GM08714 (cell line): Measurements from ENCODE around the gene AGAP9.
"Not testable (repeated sequence)": the region's sequence is repeated elsewhere in the genome, so short reads cannot be mapped to it uniquely, and the experiment has no call there.

ENCODE experiments used
- H3K4me3 ChIP-seq: fragments of 200-500 bp; sonication (Bioruptor generic); 2 replicates; pipeline ENCODE4 v1.5.1; 2014; ENCODE audit warnings: mild to moderate bottlenecking, low read length, inconsistent platforms

AGAP9 gene

DNA sequence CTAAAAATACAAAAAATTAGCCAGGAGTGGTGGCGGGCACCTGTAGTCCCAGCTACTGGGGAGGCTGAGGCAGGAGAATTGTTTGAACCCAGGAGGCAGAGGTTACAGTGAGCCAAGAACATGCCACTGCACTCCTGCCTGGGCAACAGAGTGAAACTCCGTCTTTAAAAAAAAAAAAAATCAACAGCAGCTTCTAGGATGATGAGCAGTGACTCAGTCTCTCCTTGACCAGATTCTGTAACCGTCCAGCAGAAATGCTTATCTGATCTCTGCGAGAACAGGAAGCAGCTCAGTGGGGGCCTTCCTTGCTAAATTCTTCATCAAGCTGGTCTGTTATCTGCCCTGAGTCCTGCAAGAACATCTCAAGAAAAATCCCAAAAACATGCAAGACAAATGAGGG is 37.5 kb downstream of the AGAP9 start:
- H3K4me3 ChIP-seq = not testable (repeated sequence)

DNA sequence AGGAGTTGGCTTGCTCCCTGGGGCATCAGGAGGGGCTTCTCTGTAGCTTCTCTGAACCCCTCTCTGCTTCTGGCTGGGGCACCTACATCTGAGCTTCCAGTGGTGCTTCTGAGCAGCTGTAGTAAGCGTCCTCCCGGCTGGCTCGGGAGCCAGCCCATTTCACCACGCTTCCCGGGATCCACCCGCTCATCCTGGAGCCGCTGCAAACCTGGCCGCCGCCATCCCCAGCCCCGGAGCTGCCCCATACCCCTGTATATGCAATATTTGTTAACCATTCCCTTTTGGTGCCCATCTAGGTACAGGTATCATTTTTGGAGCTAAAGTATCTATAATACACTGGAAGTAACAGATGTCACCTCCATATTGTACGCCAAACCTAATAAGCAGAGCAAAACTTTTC is 38.7 kb downstream of the AGAP9 start:
- H3K4me3 ChIP-seq = not testable (repeated sequence)

DNA sequence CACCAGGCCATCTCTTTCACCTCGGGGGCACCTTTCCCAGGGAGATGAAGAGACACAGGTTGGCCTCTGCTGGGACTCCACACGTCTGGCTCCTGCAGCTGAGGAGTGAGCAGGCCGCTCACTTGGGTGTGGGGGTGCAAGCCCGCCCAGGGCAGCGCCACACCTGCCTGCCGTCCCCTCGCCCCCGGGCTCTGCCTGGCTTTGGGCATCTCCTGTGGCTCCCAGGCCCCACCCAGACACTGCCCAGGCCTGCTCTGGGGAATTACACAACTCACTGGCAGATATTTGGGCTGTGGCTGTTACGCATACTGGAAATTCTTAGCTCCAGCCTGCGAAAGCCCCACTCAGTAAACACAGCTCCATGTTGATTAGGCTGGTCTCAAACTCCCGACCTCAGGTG is 39.5 kb downstream of the AGAP9 start, which contains the start of gene ANXA8:
Gene ANXA8, minus strand, starts transcription at position 193 of the 400 bp plus-strand sequence. Its CDS starts 182 bp downstream, at position 11.
- not testable (repeated sequence) for H3K4me3 ChIP-seq

DNA sequence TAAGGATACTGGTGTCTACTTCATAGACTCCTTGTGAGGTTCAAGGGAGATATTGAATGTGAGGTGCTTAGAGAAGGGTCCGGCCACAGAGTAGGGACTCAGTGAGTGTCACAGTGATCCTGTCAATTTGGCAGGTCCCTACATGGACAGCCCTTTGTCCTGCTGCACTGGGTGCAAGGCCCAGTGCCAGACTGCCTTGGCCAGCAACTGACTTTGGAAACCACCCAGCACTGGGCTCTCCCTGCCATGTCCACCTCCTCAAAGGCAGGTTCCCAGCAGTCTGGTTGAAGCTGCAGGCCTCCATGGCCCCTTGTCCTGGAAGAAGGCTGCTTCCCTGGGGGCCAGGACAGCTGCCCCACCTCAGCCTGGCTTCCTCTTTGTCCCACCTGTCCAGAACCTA is 41.1 kb downstream of the AGAP9 start:
- not testable (repeated sequence) for H3K4me3 ChIP-seq

DNA sequence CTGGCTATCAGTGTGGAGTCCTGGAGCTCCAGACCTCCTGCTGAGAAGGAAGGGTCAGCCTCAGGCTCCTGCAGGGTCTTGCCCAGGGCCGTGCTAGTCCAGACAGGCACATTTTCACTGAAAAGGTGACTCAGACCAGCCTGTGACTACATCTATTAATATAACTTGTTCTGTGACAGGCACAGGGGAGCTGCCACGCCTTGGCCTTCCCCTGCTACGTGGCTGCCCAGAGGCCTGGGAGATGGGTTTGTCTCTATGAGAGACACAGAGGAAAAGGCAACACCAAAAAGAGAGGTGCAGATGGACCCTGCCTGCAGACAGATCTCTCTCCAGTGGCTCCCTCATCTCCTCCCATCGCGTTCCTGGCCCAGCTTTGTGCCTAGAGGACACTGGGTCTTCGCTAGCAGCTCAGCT is 41.7 kb downstream of the AGAP9 start:
- not testable (repeated sequence) for H3K4me3 ChIP-seq

DNA sequence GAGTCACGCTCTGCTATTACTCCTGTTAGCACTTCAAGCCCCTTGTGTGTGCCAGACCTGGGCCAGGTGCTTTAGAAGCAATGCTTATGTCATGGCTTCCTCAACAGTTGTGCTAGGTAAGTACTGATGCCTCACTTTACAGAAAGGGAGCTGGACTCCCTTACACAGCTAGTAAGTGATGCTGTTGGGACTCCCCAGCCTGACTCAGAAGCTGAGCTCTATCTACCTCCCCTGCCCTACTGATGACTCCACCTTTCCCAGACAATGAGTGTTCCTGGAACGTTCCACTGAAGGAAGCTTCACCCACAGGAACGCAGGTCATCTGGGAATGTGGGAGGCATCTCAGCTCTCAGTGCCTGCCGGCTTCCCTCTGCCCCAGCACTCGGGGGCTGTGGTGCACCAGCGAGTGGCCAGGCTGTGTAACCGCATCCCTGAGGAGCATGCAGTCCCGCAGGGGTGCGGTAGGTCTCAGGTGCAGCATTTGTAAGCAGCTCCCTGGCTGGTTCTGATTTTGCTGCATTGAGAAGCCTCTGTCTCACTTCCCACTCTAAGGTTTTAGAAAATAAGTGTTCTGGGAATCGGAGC is 42.2 kb downstream of the AGAP9 start:
- not testable (repeated sequence) for H3K4me3 ChIP-seq

DNA sequence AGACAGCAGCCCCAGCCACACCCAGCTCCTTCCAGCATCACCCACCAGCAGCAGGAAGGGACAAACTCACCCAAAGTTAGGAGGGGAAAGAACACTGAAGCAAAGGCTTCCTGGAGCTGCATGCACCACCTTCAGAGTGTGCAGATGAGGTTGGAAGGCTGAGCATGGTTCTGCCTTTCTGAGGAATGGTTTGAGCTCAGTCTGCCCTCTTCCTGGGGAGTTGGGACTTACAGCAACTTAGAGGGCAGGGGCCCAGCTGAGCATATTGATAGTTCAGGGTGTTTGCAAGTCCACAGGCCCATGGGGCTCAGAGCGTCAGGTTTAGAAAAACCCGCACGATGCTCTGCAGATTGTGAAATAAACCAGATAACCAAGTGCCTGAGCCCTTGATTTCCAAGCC is 43.3 kb downstream of the AGAP9 start:
- not testable (repeated sequence) for H3K4me3 ChIP-seq

DNA sequence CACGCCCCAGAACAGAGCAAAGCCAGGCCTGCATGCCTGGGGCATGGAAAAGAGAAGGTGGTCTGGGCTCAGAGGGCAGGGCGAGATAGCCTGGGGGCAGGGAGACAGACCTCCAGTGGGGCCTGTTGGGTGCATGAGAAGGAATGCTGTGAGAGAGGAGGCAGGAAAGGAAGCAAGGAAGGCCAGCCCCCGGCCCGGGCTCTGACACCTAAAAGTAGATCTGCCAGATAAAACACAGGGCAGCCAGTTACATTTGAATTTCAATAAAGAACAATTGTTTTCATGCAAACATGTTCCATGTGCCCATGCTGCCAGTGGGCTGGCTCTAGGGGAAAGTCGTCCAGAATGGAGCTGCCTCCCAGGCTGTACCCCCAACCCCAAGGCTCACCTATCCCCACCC is 45.3 kb downstream of the AGAP9 start:
- not testable (repeated sequence) for H3K4me3 ChIP-seq

DNA sequence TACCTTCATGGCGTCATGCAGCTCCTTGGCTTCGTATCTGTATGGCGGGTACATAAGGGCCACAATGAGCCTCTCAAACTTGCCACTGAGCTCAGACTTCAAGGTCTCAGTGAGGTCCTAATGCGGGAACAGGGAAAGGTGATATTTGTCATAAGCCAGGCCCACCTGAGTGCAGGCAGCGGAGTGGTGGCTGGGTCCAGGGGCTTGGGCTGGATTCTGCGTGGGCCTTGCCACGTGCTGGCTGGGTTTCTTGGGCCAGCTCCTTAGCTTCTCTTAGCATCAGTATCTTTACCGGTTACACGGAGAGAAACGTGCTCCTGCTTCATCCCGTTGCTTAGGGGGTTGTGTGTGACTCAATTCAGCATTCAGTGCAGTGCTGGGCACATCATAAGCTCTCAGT is 46.4 kb downstream of the AGAP9 start:
- not testable (repeated sequence) for H3K4me3 ChIP-seq

DNA sequence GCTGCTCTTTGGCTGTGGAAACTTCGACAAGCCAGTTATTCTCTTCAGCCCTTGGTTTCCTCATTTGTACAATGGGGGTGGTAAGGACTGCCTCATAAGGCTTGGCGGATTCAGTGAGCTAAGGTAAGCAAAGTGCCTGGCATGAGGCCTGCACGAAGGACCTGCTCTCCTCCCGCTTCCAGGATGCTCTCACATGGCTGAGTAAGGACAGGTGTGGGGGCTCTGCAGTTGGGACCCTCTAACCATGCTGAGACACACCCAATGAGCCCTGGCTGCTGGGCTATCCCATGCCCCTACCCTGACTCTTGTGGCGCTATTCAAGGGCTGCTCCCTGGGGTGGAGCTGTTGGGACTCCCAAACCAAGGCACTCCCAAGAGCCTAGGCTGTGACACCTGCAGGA is 48.3 kb downstream of the AGAP9 start:
- H3K4me3 ChIP-seq = not testable (repeated sequence)

DNA sequence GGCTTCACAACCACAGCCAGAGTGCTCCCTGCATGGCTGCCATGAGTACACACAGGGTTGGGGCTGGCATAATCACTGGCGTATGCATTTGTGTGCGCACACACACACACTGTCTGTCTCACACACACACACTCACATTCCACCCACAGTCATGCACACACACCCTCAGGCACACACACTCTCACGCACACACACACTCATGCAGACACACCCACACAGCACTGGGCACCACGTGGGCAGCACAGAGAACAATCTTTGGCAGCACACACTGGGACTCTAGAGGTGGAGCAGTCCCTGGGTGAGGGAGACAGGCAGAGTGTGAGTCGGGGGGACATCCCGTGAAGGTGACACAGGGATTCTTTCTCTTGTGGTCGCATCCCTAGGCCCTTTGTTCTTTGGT is 49.9 kb downstream of the AGAP9 start:
- H3K4me3 ChIP-seq = not testable (repeated sequence)

DNA sequence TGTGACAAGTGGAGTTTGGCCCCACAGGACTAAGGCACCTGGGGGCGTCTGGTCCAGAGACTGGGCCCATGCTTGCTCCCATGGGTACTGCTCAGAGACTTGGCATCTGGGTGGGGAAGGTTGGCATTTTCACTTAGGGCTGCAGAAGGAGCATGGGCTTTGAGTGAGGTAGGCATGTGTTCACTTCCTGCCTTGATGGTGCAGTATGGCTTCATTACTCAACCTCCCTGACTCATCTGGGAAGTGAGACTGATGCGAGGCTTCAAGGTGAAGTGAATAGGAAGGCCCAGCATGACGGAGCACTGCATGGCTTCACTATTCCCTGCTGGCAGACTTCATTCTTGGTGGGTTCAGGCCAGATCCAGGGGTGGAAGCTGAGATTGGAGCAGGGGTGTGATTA is 50.8 kb downstream of the AGAP9 start:
- H3K4me3 ChIP-seq = not testable (repeated sequence)

DNA sequence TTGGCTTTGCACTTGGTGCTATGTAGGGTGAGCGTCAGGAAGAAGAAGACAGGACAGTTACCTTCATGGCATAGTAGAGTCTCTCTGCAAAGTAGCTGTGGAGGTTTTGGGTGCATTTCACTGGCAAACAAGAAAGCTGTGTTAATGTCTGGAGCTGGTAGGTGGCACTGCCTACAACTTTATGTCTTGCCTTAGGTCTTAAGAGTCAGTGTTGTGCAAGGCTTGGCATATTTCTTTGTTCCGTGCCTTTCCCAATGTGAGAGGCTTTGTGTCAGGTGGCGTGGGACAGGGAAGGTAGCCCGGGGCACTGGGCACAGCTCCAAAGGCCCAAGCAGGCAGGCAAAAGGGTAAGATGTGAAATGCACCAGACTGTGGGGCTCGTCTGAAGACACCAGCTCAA is 51.4 kb downstream of the AGAP9 start:
- not testable (repeated sequence) for H3K4me3 ChIP-seq

DNA sequence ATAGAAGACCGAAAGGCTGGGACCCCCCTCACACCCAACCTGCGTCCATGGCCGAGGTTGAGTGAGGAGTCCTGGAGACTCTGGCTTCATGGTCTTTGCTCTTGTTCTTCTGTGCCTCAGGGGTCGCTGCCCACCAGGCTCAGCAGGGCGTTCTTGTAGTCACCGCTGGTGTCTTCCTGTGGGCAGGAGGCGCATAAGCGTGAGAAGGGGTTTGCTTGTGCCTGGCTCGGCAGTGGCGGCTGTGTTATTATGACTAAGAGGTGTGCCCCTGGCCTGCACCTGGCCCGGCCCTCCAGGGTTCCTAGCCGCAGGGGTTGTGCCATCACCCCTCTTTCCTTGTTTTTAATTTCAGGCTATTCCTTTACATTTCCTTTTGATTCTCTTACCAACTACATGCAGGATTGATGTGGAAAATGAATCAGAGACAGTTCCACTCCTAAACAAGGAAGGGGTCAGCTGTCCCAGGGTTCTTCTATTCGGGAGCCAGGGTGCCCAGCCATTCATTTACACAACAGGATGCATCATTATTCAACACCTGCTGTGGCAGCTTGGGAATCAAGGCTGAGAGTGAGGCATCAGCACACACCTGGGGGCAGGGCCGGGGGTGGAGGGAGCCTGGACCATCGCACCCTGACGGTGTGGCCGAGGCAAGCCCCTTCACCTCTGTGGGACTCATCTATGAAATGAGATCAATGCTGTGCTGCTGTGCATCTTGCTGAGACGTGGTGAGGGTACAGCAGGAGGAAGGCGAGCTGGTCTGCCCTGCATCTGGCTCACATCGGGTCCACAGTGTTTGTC is 54.5 kb downstream of the AGAP9 start:
- not testable (repeated sequence) for H3K4me3 ChIP-seq

DNA sequence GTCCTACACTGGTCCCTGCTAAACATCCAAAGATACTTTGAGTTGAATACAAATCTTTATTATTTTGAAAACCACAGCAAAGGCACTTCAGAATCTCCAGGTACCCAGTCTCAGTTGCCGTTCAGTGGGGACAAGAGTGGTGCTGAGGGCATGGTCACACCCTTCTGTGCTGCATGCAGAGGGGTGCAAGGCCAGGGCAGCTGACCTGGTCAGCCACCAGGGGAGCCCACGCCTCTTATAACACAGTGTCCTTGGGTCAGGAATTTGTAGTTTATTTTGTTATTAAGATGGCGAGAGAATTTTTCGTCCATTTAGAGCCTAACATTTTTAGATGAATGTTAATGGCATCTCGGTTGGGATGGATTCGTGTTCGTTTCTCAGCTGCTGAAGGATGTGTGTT is 55.5 kb downstream of the AGAP9 start:
- not testable (repeated sequence) for H3K4me3 ChIP-seq

DNA sequence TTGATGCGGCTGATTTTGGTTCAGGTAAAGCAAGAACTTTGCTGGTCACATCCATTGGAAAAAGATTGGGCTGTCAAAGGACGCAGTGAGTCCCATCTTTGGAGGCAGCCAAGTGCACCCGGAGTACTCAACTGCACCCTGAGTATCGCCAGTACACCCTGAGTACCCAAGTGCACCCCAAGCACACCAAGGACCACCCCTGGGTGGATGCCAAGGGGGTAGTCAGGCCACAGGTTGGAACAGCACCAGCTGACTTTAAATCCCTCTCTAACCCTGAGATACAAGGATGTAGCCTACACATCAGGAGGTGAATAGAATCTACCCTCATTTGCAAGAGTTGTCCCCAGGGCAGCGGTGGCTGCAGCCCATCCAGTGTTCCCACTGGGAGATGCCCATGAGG is 56.0 kb downstream of the AGAP9 start:
- not testable (repeated sequence) for H3K4me3 ChIP-seq

DNA sequence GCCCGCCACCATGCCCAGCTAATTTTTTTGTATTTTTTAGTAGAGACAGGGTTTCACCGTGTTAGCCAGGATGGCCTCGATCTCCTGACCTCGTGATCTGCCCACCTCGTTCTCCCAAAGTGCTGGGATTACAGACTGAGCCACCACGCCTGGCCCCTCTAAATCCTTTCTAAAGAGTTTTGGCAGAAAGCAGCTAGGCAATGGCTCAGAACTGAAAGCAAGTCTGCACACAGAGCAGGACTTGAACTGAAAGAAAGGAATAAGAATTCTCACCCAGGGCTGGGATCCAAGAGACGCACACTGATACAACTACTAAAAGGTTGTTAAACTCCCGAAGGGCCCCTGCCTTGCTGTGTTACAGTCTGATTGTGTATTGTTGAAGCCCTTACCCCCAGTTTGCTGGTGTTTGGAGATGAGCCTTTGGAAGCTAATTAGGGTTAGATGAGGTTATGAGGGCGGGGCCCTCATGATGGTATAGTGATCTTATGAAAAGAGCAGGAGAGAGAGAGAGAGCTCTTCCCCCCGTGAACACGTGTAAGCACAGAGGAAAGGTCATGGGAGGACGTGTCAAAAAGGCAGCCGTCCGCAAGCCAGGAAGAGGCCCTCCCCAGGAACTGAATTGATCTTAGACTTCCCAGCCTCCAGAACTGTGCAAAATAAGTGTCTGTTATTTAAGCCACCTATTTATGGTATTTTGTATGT is 58.1 kb downstream of the AGAP9 start:
- H3K4me3 ChIP-seq = not testable (repeated sequence)

DNA sequence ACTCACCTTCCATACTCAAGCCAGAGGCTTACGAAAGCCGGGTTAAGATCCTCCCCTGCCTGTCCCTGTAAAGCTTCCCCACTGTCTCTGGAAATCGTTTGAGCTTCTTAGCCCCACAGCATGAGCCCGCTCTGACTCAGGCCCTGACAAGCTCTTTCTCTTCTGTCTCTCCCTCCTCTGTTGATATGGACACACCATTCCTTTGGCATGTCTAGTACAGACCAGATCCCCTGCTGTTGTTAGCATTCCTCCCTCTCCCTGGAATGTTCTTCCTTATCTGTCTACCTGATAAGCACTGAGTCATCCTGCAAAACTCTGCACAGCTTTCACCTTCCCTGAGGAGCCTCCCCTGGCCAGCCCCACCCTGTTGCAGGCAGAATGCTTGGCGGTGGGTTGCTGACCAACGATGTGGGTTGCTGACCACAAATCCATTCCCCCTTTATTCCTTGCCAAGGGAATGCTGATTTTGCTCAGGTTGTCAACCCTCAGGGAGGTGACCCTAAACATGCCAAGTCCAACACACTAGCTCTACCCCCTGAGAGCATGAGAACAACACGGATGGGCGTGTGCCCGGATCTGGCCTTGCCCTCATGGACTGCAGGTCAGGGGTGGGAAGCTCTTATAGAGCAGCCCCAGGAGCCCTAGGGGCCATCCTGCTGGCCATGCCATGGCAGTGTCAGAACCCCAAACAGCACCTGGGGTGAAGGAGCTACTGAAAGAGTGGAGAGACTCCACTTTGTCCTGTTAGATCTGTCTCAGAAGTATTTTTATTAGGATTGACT is 60.7 kb downstream of the AGAP9 start:
- not testable (repeated sequence) for H3K4me3 ChIP-seq

DNA sequence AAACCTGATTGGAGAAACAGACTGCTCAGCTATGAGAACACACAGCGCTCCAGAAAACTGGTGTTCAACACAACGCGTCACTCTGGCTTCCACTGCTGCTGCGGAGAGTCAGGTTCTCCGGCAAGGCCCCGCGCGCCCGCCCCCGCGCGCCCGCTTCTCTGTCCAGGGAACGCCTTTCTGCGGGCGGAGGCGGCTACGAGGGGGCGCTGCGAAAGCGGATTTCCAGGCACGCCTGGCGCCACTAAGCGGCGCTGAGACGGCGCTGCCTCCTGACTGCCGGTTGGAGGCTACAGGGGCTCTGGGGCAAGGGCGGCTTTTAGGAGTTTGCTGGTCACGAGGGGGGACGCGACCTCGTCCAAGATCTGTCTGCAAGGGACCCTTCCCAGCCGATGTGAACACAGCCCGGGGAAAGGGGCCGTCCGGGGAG is 62.2 kb downstream of the AGAP9 start:
- H3K4me3 ChIP-seq = not testable (repeated sequence)
